ENCODE results near the gene SERPINI1.

DNA sequence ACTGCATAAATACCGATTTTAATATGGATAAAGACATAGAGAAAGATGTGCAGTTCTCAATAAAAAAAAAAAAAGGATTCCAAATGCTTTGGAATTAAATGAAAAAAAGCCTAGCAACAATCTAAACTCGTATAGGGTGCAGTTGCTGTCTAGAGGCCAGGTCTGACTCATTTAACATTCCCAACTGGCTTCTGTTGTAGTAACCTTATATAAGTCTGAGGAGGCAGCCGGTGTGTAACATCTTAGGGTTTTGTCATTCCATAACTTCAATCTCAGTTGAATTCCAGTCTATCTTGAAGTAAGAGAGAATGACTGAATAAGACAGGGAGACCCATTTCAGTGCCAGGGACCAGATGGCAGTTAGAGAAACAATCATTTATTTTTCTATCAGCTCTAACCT lies 7.3 kb upstream of the SERPINI1 start:
- no peak for TF ChIP-seq YY1 (IDR thresholded peaks at IDR 0.05; ENCODE audit: insufficient read depth, insufficient read length)
- TF ChIP-seq SUZ12 (IDR thresholded peaks at IDR 0.05; ENCODE audit: extremely low read depth, insufficient read depth, insufficient read length): no peak
- no peak for TF ChIP-seq ZNF274 (IDR thresholded peaks at IDR 0.05; ENCODE audit: low read depth, low read length)
